HepG2 (cell line): ENCODE data around the gene PSMB3. TPM values are rescaled to one million over a fixed set of nuclear protein-coding genes. Genes with fewer than 3 reads are reported as not detected.

ENCODE experiments used
- HNRNPK ChIP-seq: fragments of 200-400 bp; formaldehyde crosslinking; IDR thresholded peaks from 2 replicates; pipeline ENCODE4 v1.6.1; 2018; ENCODE audit warnings: low read length, low read depth, moderate library complexity, mild to moderate bottlenecking; ENCODE audit not compliant: poor library complexity, severe bottlenecking
- HOXA7 ChIP-seq: sonication (generic); formaldehyde crosslinking; IDR thresholded peaks from 2 replicates; pipeline ENCODE4 v1.8.1; 2022; ENCODE audit warnings: mild to moderate bottlenecking, missing genetic modification reagents, moderate library complexity
- NR2F1 ChIP-seq, 2 experiments: fragments of 450-650 bp in 1 of 2; formaldehyde crosslinking in 1 of 2; IDR thresholded peaks; 2 replicates each; pipeline versions ENCODE4 v1.5.0 to v1.6.1; 2016 to 2020; ENCODE audit warnings: mild to moderate bottlenecking in 1 of 2, missing compliant biosample characterization in 1 of 2, missing genetic modification reagents in 1 of 2, moderate library complexity in 1 of 2
- NR2F6 ChIP-seq, 2 experiments: IDR thresholded peaks; 2 replicates each; pipeline ENCODE4 v1.6.1; 2016; ENCODE audit warnings: antibody characterized with exemption in 1 of 2, mild to moderate bottlenecking in 1 of 2
- PRDM4 ChIP-seq: sonication (generic); formaldehyde crosslinking; IDR thresholded peaks from 2 replicates; pipeline ENCODE4 v1.9.0; 2021; ENCODE audit warnings: missing genetic modification reagents, borderline replicate concordance
- STAG1 ChIP-seq: sonication (generic); formaldehyde crosslinking; IDR thresholded peaks from 2 replicates; pipeline ENCODE4 v1.4.0; 2020; ENCODE audit warnings: missing genetic modification reagents
- TAF15 ChIP-seq: fragments of 200-400 bp; formaldehyde crosslinking; IDR thresholded peaks from one replicate; pipeline ENCODE4 v1.6.1; 2018; ENCODE audit warnings: mild to moderate bottlenecking, low read depth, low read length; ENCODE audit not compliant: poor library complexity, severe bottlenecking
- ZBTB46 ChIP-seq: sonication (generic); formaldehyde crosslinking; IDR thresholded peaks from 2 replicates; pipeline ENCODE4 v1.4.0; 2020; ENCODE audit warnings: mild to moderate bottlenecking, missing genetic modification reagents, borderline replicate concordance
- ZNF274 ChIP-seq: sonication (generic); formaldehyde crosslinking; IDR thresholded peaks from 2 replicates; pipeline ENCODE4 v1.5.1; 2020; ENCODE audit warnings: mild to moderate bottlenecking, missing genetic modification reagents
- ZNF275 ChIP-seq: sonication (generic); formaldehyde crosslinking; IDR thresholded peaks from 2 replicates; pipeline ENCODE4 v1.8.0; 2022; ENCODE audit warnings: missing genetic modification reagents, mild to moderate bottlenecking, inconsistent platforms, borderline replicate concordance
- ZNF282 ChIP-seq: fragments of 450-650 bp; IDR thresholded peaks from 2 replicates; pipeline ENCODE4 v1.6.1; 2018; ENCODE audit not compliant: partially characterized antibody
- ZNF350 ChIP-seq: sonication (generic); formaldehyde crosslinking; IDR thresholded peaks from 2 replicates; pipeline ENCODE4 v1.4.0; 2020; ENCODE audit warnings: mild to moderate bottlenecking, low read depth, missing genetic modification reagents, borderline replicate concordance
- ZNF557 ChIP-seq: sonication (generic); formaldehyde crosslinking; IDR thresholded peaks from 2 replicates; pipeline ENCODE4 v1.4.0; 2020; ENCODE audit warnings: missing genetic modification reagents
- ZNF562 ChIP-seq: sonication (generic); formaldehyde crosslinking; IDR thresholded peaks from 2 replicates; pipeline ENCODE4 v1.8.0; 2022; ENCODE audit warnings: missing genetic modification reagents, borderline replicate concordance
- ZNF883 ChIP-seq: sonication (generic); formaldehyde crosslinking; IDR thresholded peaks from 2 replicates; pipeline ENCODE4 v1.5.1; 2020; ENCODE audit warnings: mild to moderate bottlenecking, missing genetic modification reagents; ENCODE audit errors: not compliant biosample characterization
- polyA plus RNA-seq, 8 experiments: library from polyadenylated mRNA; depleted of rRNA in 3 of 8; stranded (reverse) in 7 of 8; unstranded in 1 of 8; fragments of >200 nt; fragmentation: Illumina TruSeq in 4 of 8; extraction: Trizol in 4 of 8; gene quantifications; 2 replicates each; pipeline versions ENCODE4 v1.2.1 to v1.2.3, GENCODE V29; 2011 to 2016; ENCODE audit warnings: low read depth in 4 of 8, missing spikeins in 1 of 8, mixed read lengths in 1 of 8; ENCODE audit not compliant: insufficient read depth in 1 of 8
- total RNA-seq, 5 experiments: library from RNA; depleted of rRNA; stranded (reverse); fragments of >200 nt; fragmentation: Illumina TruSeq; extraction: Trizol; gene quantifications; 2 replicates each; pipeline ENCODE4 v1.2.3, GENCODE V29; 2016; ENCODE audit warnings: low read depth in 1 of 5
- TF ChIP-seq, protein P1 (sequence below): sonication (generic); formaldehyde crosslinking; IDR thresholded peaks from 2 replicates; pipeline ENCODE4 v1.4.0; 2020; ENCODE audit warnings: missing genetic modification reagents
- TF ChIP-seq, protein P2 (sequence below): IDR thresholded peaks from 2 replicates; pipeline ENCODE4 v1.6.1; 2016; ENCODE audit warnings: mild to moderate bottlenecking, missing biosample characterization, missing genetic modification reagents

PSMB3 gene
- total and polyA plus RNA-seq, 2 of the 13 experiments (the other 11 are each of a cell fraction or from before 2014, with no cell fraction given) = 366 to 517 TPM

DNA sequence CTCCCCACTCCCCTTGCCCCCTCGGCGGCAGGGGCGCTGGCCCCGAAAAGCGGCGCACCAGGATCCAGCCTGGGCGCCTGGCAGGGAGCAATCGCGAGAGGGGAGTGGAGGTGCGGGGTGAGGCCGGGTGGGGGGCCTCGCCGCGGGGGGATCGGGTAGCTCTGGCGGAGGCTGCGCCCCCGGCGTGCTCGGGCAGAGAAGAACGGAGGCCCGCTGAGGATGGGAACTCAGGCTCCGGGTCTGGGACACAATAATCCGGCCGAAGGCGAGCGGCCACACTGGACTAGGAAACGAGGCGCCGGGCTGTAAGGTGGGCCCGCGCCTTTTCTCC, 3.7 kb upstream of the PSMB3 start (continued):
- TF ChIP-seq PRDM4 (CRISPR knock-in tag) (no peak), NR2F6 (IDR thresholded peaks at IDR 0.05) (no peak), NR2F6 (CRISPR knock-in tag; IDR thresholded peaks at IDR 0.05) (no peak), STAG1 (no peak), ZNF274 (CRISPR knock-in tag) (peak; percentile 3; the same call in 1 of the 2 replicates), ZBTB46 (CRISPR knock-in tag) (no peak), NR2F1 (CRISPR knock-in tag; IDR thresholded peaks at IDR 0.05) (no peak), TAF15 (peak; percentile 16), ZNF350 (CRISPR knock-in tag) (no peak), ZNF883 (CRISPR knock-in tag) (peak; percentile 0), ZNF275 (no peak), ZNF557 (no peak), HNRNPK (peak; percentile 38), HOXA7 (CRISPR knock-in tag) (no peak), ZNF562 (no peak), ZNF282 (no peak)
- TF ChIP-seq, protein P1, sequence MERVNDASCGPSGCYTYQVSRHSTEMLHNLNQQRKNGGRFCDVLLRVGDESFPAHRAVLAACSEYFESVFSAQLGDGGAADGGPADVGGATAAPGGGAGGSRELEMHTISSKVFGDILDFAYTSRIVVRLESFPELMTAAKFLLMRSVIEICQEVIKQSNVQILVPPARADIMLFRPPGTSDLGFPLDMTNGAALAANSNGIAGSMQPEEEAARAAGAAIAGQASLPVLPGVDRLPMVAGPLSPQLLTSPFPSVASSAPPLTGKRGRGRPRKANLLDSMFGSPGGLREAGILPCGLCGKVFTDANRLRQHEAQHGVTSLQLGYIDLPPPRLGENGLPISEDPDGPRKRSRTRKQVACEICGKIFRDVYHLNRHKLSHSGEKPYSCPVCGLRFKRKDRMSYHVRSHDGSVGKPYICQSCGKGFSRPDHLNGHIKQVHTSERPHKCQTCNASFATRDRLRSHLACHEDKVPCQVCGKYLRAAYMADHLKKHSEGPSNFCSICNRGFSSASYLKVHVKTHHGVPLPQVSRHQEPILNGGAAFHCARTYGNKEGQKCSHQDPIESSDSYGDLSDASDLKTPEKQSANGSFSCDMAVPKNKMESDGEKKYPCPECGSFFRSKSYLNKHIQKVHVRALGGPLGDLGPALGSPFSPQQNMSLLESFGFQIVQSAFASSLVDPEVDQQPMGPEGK (CRISPR knock-in tag) = 0 out of 2 replicates have a peak, but pooled peaks have one; percentile 14
- TF ChIP-seq, protein P2, sequence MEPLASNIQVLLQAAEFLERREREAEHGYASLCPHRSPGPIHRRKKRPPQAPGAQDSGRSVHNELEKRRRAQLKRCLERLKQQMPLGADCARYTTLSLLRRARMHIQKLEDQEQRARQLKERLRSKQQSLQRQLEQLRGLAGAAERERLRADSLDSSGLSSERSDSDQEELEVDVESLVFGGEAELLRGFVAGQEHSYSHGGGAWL (CRISPR knock-in tag) = no peak
